Measurements from ENCODE around the gene SH3PXD2B.

The SH3PXD2B gene

GRCh38 chr5:172365948-172366608, 88.2 kb downstream of the SH3PXD2B start:
- TF ChIP-seq, protein P1, sequence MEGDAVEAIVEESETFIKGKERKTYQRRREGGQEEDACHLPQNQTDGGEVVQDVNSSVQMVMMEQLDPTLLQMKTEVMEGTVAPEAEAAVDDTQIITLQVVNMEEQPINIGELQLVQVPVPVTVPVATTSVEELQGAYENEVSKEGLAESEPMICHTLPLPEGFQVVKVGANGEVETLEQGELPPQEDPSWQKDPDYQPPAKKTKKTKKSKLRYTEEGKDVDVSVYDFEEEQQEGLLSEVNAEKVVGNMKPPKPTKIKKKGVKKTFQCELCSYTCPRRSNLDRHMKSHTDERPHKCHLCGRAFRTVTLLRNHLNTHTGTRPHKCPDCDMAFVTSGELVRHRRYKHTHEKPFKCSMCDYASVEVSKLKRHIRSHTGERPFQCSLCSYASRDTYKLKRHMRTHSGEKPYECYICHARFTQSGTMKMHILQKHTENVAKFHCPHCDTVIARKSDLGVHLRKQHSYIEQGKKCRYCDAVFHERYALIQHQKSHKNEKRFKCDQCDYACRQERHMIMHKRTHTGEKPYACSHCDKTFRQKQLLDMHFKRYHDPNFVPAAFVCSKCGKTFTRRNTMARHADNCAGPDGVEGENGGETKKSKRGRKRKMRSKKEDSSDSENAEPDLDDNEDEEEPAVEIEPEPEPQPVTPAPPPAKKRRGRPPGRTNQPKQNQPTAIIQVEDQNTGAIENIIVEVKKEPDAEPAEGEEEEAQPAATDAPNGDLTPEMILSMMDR (IDR thresholded peaks at IDR 0.05) = no peak

DNA sequence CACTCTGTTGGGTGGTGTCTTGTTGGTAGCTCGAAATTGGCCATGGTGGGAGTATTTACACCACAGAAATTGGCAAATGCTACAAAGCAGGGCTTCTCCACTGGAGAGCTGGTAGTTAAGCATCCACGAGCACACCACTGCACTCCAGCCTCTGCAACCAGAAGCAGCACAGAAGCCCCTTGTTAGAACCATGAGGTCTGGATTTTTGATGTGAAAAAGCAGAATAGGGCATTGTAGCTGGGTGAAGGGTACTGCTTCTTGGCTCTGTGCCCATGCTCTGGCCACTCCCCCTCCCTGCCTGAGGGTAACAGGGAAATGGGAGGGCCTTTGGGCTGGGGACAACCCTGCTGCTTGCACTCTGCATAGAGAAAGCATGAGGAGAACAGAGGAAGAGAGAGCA, 89.6 kb downstream of the SH3PXD2B start:
- TF ChIP-seq, protein P1 (IDR thresholded peaks at IDR 0.05) = no peak

GRCh38 chr5:172362755-172363154, 91.6 kb downstream of the SH3PXD2B start:
- TF ChIP-seq, protein P1 (IDR thresholded peaks at IDR 0.05) = no peak

DNA sequence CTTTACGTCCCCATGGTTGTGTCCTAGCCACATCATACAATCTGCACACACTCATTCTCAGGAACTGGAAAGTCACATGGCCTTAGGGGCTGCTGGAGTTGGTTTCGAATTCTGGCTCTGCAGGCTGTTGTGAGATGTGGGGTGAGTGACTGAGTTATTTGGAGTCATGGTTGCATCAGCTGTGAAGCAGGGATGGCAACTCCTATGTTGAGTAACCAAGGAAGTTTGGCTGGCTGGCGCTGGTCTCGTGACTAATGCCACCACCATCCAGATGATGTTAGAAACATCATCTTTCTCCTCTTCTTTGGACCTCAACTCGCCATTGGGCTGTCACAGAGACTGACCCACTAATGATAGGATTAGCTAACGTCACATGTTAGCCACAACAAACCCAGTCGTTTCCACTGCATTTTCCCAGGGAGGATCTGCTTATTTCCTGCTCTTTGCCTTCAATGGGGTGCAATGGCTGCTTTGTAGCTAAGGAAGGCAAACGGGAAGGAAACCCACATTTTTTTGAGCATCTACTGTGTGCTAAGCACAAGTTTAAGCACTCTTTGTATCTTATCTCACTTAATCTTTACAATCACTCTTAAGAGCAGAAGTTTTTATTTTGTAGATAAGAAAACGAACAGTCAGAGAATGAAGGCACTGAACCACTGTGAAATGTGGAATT, 92.6 kb downstream of the SH3PXD2B start:
- TF ChIP-seq, protein P1 (IDR thresholded peaks at IDR 0.05) = no peak

DNA sequence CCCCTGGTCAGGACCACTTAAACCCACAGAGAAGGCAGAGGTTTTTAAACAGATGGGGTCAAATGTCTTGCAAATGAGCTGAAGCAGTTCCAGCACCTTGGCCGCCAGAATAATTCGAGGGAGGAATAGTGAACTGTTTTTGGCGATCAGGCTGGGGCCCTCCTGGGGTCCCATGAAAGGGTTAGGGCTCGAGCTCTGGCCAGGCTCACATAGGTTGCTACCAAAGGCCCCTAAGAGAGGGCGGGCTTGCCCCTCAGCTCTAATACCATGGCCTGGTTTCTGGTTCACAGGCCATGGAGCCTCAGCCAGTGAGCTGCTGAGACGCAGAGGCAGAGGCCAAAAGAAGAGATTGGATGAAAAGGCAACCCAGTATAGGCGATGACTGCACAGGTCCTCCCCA, 96.0 kb downstream of the SH3PXD2B start:
- TF ChIP-seq, protein P1 (IDR thresholded peaks at IDR 0.05) = no peak

DNA sequence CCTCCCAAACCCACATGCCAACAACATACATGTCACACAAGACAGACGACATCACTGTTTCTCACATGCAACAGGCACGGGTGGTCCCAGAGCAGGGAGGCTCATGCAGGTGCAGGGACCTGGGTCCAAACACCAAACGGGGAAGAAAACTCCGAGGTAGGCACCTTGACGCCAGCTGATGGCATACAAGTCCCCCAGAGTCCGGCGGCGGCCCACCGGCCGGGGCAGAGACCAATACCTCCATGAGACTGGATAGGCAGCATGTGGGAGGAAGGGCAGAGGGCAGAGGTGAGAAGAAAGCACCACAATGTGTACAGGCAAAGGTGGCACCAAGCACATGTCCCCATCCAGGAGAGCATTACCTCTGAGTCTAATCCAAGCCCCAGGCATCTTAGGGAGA, 97.8 kb downstream of the SH3PXD2B start:
- TF ChIP-seq, protein P1 (IDR thresholded peaks at IDR 0.05) = no peak

DNA sequence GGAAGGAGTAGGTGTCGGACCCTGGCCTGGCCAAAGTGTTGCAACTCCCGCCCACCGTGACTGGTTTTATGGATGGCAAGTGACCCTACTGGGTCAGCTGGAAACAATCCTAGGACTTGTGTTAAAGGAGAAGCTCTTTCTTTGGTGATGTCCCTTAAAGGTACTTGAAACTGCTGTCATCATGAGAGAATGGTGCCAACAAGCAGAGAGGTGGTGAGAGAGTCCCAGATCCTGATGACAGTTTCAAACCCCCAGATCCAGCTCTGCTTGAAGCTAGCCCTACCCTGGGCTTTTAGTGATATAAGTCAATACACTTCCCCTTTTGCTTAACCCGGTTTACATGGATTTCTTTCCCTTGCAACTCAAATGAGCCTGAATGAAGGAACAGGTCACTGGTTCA, 98.3 kb downstream of the SH3PXD2B start:
- TF ChIP-seq, protein P1 (IDR thresholded peaks at IDR 0.05) = no peak
